NCI-H226 (cell line): ENCODE measurements around the gene MAP1B.

Experiments used
- DNase-seq: peaks from one replicate; pipeline ENCODE4 v3.0.0-alpha.2; 2015

MAP1B gene

DNA sequence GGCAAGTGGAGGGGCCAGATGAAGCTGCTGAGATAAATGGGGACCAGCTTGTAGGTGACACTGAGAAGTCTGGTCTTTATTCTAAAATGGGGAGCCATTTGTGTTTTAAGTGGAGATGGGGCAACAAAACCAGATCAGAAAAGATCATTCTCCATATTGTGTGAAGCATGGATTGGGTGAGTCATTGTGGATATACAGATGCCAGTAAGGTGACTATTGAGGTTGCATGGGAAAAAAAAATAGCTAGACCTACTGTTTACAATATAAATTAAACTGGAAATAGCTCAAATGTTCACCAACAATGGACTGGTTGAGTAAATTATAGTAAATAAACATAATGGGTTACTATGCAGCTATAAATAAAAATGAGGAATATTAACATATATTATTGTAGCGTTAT, 5.4 kb upstream of the MAP1B start:
- peak; percentile 27 for DNase-seq

DNA sequence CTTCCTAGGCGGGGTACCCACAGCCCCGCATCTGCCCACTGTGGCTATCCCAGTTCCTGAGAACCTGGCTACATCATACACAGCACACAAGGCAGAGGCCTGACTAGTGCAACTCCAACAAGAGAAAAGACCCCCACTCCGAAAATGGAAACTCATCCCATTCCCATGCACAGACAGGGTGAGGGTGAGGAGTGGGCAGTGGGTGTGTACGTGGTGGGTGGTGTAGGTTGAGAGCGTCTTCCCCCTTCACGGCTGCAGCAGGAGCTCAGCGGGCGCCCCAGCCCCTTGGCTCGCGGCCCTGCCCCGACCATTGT, 501 bp upstream of the MAP1B start:
- no peak for DNase-seq

DNA sequence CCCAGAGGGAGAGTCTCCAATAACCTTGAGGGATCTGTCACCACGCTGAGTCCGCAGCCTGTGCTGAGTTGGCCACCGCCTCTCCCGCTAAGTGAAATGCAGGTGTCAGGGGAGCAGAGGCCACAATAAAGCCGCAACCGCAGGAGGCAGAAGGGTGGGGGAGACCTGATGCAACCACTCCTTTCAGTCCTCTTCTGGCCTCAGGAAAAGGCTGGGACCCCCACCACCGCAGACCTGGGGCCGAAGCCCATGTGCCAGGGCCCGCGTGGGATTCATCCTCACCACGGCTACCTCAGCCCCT, 576 bp downstream of the MAP1B start:
- DNase-seq = peak; percentile 3

DNA sequence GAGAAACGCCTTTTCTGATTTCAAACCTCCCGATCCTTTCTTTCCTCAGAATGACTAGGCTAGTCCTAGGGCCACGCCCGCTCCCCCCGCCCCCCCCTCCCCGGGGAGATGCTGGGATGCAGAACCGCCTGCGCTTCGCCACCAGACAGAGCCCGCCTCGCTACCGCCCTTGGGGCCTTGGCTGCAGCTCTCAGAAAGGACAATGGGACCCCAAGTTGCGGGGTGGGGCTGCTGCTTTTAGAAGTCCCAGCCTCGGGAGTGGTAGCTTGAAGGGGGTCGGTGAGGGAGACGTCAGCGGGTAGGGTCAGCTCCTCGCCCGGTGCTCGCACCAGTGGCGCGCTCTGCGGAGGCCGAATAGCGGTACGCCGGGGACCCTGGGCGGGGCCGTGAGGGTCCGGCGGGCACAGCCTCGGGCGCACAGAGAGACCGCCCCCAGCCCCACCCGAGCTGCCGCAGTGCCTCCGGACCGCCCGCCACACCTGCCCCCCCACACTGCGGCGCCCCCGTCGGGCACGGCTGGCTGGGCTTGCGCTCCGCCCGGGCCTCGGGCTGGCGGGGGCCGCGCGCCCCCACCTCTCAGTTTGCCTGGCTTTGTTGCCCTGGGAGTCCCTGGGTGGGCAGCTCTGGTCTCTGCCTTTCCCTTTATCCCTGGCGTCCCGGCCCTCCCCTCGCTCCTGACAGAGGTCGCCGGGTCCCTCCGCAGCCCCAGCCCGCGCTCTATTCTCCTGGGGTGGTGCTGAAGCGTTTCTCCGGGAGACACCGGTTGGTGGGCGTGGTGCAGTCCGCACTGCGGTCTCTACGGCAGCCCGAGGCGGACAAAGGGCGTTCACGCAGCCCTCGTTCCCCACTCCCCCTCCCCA, 1.2 kb downstream of the MAP1B start:
- peak; percentile 62 for DNase-seq

DNA sequence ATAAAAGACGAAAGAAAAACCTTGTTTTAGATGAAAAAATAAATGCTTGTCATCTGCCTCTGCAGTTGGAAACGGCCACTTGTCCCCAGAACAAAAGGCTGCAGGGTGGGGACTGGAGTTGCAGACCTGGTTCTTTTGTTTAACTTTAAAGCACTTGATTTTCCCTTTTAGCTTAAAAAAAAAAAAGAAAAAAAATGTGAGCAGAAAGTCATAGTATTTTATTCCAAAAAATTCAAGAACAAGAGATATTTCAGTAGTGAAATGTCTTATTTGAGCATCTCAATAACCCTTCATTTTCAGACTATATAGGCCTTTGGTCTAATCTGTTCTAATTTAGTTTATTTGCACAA, 1.8 kb downstream of the MAP1B start:
- DNase-seq = no peak

DNA sequence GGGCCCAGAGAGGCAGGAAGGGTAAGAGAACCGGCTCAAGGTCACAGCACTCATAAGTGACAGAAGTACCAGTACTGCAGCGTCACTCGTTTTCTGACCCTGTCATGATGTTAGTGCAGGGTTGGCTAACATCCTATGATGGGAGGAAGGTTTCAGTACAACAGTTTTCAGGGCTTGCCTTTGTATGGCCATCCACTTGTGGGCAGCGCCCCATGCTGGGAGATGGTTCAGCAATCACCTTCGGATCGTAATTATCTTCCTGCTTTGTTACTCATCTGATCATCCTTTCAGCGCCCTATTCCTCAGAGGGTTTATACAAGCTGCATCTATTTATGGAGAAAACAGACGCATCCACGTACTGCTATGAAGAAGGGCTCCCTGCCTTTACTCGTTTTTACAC, 2.4 kb downstream of the MAP1B start:
- peak; percentile 21 for DNase-seq

DNA sequence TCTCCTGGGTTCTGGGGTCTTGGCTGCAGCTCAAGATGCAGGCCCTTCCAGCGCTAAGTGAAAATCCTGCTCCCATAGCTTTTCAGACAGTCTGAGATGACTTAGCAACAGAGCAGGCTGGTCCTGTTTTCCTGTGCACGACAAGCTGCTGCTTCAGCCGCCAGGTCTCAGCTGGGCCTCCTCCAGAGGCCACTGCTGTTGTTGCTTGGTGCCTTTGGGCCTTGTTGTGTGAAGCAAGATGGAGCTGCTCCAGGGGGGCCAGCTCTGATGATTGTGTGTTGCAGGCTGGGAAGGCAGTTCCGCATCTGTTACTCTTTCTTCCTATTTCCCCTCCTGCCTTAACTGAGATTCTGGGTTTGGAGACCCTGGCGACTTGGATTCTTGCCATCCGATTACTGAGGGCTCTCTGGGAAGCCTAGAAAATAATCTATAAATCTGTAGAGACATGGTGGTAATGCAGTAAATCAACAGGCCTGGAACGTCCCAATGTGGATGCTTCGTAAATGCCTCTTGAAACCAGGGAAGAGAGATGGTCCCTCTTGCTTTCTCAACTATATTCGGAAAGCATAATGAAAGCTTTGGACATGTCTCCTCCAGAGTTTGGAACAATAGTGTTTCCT, 3.2 kb downstream of the MAP1B start:
- no peak for DNase-seq

DNA sequence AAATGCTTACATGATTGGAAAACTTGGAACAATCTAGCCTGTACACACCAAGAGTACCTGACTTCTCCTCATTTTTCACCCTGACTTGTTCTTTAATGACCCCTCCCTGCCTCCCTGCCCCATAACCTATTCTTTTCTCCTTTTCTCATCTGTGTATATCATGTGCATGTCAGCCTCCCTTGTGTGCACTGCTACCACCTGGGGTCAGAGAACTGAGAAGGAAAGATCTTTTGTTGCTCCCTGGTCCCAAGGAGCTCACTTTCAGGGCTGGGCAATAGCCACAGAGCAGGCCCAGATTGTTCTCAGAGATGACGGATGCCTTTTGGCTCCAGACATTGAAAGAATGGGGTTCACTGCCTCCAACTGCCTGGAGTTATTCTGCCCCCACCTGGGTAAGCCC, 5.1 kb downstream of the MAP1B start:
- no peak for DNase-seq

DNA sequence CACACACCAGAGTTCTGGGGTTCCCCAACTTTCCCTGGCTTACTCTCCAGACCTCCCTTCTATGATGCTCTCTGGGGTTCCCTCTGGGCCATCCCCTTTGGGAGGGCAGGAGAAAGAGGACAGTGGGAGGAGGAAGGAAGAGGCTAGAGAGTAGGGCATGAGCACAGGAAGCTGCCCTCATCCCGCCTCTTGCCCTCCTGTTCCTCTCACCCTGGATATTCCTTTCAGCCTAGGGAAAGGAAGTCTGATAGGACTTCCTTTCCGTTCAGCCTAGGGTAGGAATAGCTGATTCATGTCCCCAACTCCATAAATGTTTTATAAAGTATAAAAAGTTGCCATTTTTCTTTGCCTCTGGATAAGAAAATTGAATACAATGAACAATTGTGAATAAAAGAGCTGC, 7.4 kb downstream of the MAP1B start:
- no peak for DNase-seq

DNA sequence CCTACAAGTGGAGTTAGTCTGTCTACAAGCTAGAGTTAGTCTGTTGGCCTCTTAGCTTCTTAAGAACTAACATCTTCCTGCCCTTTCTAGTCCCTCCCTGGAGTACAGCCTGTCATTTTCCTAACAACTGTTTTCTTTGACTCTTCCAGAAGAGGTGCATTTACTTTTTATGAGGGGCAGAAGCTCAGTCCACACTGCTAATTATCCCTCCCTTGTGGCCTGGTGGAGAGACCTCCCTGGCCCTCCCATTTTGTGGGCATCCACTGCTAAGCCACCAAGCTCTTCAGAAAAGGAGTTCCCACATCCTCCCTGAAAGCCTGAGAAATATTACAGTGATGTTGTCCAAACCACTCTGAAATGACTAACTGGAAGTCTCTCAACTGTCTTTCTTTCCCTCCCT, 8.0 kb downstream of the MAP1B start:
- no peak for DNase-seq

DNA sequence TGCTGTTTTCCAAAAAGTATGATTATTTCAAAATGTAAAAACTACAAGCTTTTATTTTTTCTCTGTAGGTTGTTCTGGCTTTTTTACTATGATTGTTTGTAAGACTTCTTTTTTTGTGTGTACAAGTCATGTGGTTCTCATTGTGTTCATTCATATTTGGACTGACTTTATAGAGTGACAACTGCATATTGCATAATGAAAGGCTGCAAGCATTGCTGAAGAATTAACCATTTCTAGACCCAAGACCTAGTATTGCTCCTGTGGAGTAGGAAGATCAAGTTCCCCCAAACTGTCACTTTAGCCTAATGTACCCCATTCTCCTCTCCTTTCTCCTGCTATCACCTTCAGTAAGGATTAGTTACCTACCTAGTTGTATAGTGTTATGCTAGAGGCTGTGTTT, 10.0 kb downstream of the MAP1B start:
- DNase-seq = no peak

DNA sequence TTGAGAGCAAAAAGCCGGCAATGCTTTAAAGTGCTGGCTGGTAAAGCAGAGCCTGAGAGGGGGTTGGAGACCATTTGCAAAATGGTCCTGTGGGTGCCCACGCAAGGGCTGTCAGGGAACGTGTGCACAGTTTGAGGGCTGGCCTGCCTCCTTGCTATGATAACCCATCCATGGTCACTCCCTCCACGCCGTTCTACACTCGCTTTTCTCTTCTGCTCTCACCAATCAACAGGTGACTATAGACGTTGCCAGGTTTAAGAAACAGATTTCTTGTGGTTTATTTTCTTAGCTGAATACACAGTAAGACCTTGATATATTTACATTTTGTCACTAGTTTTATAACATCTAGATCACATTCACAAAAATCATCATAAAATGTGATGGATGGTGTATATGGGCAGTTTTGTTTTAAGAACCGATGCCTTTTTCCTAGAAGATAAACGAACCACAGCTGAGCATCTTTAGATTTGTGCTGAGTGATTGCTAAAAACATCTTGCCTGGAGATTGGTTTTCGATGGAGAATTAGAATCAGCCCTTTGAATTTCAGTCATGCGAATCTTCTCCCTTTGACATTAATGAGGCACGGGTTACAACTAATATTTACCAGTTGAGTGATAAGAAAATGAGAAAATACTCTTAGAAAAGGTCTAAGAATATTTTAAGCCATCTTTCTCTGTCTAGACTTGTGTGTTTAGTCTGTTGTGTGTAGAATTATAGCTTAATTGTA, 13.9 kb downstream of the MAP1B start:
- no peak for DNase-seq

DNA sequence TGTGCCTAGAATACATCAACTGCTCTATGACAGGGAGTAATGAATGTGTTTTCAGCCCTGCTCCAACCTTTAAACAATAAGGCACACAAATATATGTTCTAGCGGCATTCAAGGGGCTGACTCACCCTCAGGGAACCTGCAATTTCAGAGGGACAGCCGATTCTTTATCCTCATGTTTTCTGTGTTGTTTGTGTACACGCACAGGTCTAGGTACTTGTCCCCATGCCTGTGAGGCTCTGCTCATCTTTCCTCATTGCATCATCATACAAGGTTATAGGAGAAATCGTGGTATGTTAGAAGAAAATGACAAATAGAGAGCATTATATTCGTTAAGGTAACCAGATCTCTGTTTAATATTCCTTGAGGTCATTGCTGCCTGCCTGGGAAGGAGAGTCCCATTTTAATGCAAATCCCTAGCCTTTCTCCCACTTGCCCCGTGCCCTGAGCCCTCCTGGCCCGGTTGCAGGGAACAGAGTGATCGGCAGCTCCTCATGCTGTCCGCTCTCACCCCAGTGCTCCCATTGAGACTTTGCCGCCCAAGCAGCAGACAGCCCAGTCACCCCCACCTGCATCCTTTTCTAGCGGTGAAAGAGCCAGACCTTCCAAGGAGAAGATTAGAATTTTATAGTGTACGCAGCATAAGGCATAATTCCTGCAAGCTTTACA, 14.6 kb downstream of the MAP1B start:
- no peak for DNase-seq

DNA sequence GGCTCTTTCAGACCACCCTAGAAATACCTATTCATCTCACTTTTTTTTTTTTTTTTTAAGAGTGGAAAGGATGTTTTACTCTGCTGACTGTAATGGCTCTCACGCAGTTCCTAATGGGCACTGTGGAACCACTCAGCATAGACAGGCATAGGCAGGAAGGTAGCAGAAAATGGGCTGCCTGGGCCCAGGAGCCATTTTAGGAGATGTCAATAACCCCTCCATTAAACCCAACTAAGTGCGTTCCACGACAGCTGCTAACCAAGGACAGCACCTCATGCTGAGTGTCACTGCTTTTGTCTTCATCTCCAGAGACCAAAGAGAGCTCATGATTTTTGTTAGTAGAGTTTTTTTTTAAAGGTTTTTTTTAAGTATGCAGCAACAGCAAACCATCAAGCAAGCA, 15.3 kb downstream of the MAP1B start:
- no peak for DNase-seq

DNA sequence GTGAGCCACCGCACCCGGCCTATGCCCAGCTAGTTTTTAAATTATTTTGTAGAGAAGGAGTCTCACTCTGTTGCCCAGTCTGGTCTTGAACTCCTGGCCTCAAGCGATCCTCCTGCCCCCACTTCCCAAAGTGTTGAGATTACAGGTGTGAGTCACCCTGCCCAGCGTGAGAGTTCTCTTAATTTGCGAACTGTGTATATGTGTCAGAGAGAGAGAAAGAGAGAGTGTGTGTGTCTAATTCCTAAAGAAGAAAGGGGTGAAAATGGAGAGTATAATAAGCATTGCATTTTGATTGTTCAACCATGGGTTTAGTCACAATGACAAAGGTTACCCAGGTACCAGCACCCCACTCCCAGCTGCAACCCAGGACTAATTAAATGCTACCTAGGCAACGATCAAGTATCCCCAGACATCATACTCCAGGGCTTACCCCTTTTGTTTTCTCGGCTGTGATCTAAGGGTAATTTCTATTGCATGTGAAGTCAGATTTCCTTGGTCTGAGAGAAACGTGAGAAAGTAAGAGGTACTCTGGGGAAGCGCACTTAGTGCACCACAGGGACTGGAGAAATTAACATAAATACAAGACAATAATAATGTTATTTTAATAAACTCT, 16.6 kb downstream of the MAP1B start:
- DNase-seq = no peak

DNA sequence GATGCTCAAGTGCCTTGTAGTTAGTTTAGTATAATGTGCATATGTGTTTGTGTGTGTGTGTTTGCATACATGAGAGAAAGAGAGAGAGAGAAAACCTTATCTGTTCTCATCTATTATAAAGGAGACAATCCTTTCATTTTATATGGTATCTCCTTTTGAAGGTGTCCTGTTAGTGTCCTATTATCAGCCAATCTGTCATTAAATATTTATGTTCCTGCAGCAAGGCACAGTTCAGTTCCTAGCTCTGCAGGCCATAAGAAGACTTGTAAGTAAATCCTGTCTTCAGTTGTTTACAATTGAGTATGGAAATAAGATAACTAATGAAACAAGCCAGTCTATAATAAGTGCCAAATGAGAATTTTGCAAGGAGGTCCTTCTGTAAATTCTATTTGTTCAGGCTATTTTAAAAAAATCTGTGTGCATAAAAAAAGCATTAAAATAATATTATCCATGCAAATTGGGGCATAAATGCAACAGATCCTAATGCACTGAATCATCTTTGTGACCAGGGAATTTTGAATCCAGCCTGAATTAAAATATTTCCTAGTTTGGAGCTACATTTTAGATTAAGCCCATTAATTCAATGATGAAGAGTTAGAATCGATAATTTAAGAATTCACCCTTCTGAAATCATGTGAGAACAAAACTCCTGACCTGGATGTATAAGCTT, 18.1 kb downstream of the MAP1B start:
- no peak for DNase-seq

DNA sequence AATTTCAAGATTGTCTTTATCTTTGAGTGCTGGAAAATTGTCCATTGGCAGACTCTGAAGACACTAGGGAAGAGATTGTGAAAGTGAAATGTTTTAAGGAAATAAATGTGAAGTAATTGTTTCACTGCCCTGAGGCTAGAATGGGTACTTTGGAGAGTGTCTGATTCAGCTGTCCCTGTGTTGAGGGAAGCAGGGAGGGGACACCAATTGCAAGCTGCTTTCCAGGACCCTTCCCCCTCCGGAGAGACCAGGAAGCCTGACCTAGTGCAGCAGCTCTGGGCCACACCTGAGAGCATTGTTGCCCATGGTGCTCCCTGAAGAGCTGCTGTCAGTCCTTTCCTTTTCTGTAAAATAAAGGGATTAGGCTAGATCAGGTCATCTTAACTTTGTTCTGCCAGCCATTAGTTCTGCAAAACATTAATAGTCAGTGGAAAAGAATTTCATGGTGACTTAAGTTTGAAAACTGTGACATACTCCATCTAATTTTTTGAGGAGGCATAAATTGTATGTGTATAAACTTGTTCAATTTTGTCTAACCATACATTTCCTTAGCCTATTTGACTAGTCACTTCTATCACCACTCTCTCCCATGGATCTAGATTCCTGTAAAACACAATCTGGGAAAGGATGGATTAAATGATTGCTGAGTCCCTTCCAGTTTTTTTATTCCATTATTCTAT, 18.8 kb downstream of the MAP1B start:
- no peak for DNase-seq

DNA sequence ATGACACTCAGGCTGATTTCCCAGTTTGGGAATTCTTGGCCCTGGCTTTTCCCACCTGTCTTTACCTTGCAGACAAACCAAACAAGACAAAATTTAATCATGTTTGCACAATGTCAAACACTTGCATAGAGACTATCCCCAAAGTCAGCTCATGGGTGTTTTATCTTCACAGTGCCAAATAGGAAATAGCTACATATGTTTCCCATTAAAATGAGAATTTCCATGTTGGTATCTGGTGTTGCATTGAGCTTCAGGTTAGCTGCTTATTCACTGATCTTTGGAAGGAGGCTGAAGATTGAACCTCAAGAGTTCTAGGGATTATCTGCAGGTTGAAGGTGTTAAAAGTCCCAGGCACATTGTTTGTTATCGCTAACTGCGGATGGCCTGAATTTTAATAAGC, 19.5 kb downstream of the MAP1B start:
- DNase-seq = no peak

DNA sequence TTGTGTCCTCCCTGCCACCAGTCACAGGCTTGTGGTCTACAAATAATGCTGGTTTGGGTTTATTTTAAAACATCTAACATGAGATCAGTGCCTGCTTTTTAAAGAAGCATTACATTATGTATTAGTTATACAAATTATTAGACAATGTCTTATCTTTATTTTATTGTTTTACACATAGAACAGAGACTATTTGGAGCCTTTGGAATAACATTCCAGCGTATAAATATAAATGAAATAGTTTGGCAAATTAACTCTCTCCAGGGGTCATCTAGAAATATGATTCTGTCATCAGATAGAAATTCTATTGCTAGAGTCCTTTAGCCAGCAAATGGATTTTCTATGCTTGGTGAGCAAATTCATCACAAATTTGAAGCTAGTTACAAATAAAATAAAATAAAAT, 22.4 kb downstream of the MAP1B start:
- no peak for DNase-seq

DNA sequence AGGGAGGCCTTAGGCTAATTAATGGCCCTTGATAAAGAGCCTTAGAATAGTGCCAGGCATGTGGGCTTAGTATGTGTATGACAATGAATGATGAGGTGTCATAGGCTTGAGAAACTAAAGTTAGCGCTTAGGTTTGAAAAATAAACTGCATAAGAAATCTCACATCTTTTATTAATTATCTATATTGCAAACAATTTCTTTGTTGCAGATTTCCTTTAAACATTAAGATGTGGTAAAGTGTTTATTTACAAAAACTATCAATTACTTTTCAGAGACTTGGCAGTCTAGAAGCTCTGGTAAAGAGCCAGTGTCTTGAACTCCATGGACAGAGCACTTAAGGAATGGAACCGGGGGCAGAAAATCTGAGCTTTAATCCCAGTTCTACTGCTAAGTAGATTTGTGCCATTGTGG, 23.1 kb downstream of the MAP1B start:
- DNase-seq = no peak

DNA sequence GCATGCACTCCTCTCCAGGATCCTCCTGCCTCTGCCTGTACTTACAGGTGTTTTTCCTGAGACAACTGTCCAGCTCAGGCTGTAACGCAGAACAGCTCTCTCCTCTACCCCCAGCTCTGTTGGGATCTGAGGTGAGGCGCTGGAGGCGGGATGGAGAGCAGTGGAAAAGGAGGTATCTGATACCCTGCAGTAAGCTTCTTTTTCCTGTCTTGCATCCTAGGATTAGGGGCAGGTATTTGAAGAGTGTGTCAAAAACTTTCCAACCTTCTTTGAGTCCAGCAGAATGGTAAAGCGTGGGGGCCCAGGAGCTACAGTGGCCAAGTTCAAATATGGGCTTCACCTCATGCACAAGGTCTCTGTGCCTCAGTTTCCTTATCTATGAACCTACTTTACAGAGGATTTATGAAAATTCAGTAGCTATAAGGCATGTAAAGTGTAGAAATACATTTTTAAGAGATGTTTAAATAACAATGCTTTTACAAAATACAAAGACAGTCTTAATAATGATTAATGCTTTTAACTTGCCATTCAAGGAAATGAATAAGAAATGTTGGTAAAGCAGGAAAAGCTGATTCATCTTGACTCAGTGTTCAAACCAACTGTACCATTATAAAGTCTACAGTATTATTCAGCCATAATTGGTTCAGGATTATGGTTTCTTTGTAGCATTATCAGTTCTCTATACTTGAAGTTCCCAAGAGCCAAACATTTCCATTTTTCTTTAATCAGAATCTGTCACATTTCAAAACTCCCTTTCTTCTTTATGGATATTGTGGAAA, 26.1 kb downstream of the MAP1B start:
- DNase-seq = peak; percentile 39
